GM21529 (cell line): ENCODE measurements around the gene DEAF1.
"Not testable (repeated sequence)": the region's sequence is repeated elsewhere in the genome, so short reads cannot be mapped to it uniquely, and the experiment has no call there.

Source experiments
- ATAC-seq: cut with Tn5 transposase; IDR thresholded peaks from one replicate; pipeline ENCODE4 v1.9.1; 2021; ENCODE audit not compliant: unreplicated experiment

Gene DEAF1

GRCh38 chr11:694563-695287 is at the start of gene DEAF1:
DEAF1 (minus strand) TSS chr11:695222; CDS start chr11:695047, 175 bp downstream.
- ATAC-seq, result peak; percentile 74

- ATAC-seq, result no peak
These were observed 47.7 kb upstream of the DEAF1 start for GRCh38 chr11:742571-743201.

GRCh38 chr11:742156-742546 is 47.1 kb upstream of the DEAF1 start:
- ATAC-seq, result no peak

- ATAC-seq, result not testable (repeated sequence)
These were observed 42.9 kb upstream of the DEAF1 start for GRCh38 chr11:737899-738298.

- ATAC-seq, result no peak
These were observed 42.3 kb upstream of the DEAF1 start for GRCh38 chr11:737366-737765.

- ATAC-seq, result not testable (repeated sequence)
These were observed 39.5 kb upstream of the DEAF1 start for GRCh38 chr11:734541-734940.

- no peak for ATAC-seq
These were observed 38.0 kb upstream of the DEAF1 start for GRCh38 chr11:733072-733471.

GRCh38 chr11:729492-730074 is 34.6 kb upstream of the DEAF1 start:
- ATAC-seq, result no peak

- ATAC-seq, result no peak
These were observed 34.0 kb upstream of the DEAF1 start for GRCh38 chr11:728901-729491.

- ATAC-seq, result peak; percentile 54
These were observed 33.1 kb upstream of the DEAF1 start for GRCh38 chr11:727859-728748.

GRCh38 chr11:727281-727701 is 32.3 kb upstream of the DEAF1 start:
- no peak for ATAC-seq

GRCh38 chr11:726278-727220 is 31.5 kb upstream of the DEAF1 start:
- no peak for ATAC-seq

GRCh38 chr11:725624-726202 is 30.7 kb upstream of the DEAF1 start:
- no peak for ATAC-seq

- no peak for ATAC-seq
These were observed 29.9 kb upstream of the DEAF1 start for GRCh38 chr11:724778-725386.

- no peak for ATAC-seq
These were observed 29.2 kb upstream of the DEAF1 start for GRCh38 chr11:724049-724777.

- ATAC-seq, result no peak
These were observed 28.3 kb upstream of the DEAF1 start for GRCh38 chr11:723120-723883.

GRCh38 chr11:722346-722811 is 27.4 kb upstream of the DEAF1 start:
- no peak for ATAC-seq
